Measurements from ENCODE around the gene LANCL1. TPM values are rescaled to one million over a fixed set of nuclear protein-coding genes. Genes with fewer than 3 reads are reported as not detected.

LANCL1 gene
- total RNA-seq, 1 donor from 2014 or later = 33.4 TPM

GRCh38 chr2:210421916-210422315 is 54.6 kb downstream of the LANCL1 start:
- no peaks in the 10 kb centered on the region for H3K36me3 ChIP-seq (ENCODE audit: control insufficient read depth in 3 of 3, insufficient read depth in 3 of 3, low read length in 3 of 3)
- no peak overlapping the region for H3K9ac ChIP-seq (ENCODE audit: low read depth in 1 of 3, low read length in 3 of 3)
- peaks cover 0 to 15% (median 0%) of the 10 kb centered on the region in 3 donors for H3K4me1 ChIP-seq (ENCODE audit: control insufficient read depth in 3 of 3, insufficient read depth in 3 of 3, low read length in 3 of 3)
- no peaks in the 10 kb centered on the region for H3K27me3 ChIP-seq (ENCODE audit: control insufficient read depth in 3 of 3, insufficient read depth in 3 of 3, low read length in 3 of 3)
- peaks cover 0 to 2% (median 0%) of the 10 kb centered on the region in 3 donors for H3K9me3 ChIP-seq (ENCODE audit: control insufficient read depth in 3 of 3, low read length in 3 of 3)
- H3K27ac ChIP-seq (ENCODE audit: low read depth, low read length) = no peak overlapping the region
- H3K4me3 ChIP-seq (ENCODE audit: low read length in 3 of 3) = peak overlapping the region in 1 of 3 donors; percentile 14

- Histone ChIP-seq H3K27ac (ENCODE audit: low read depth, low read length) (no peak overlapping the region), H3K4me1 (ENCODE audit: control insufficient read depth in 3 of 3, insufficient read depth in 3 of 3, low read length in 3 of 3) (peaks cover 0 to 5% (median 0%) of the 10 kb centered on the region in 3 donors), H3K4me3 (ENCODE audit: low read length in 3 of 3) (no peak overlapping the region), H3K9ac (ENCODE audit: low read depth in 1 of 3, low read length in 3 of 3) (no peak overlapping the region), H3K9me3 (ENCODE audit: control insufficient read depth in 3 of 3, low read length in 3 of 3) (no peaks in the 10 kb centered on the region), H3K36me3 (ENCODE audit: control insufficient read depth in 3 of 3, insufficient read depth in 3 of 3, low read length in 3 of 3) (no peaks in the 10 kb centered on the region), H3K27me3 (ENCODE audit: control insufficient read depth in 3 of 3, insufficient read depth in 3 of 3, low read length in 3 of 3) (no peaks in the 10 kb centered on the region)
Measured at GRCh38 chr2:210412660-210413059, 63.9 kb downstream of the LANCL1 start.

- no peaks in the 10 kb centered on the region for H3K36me3 ChIP-seq (ENCODE audit: control insufficient read depth in 3 of 3, insufficient read depth in 3 of 3, low read length in 3 of 3)
- no peak overlapping the region for H3K4me3 ChIP-seq (ENCODE audit: low read length in 3 of 3)
- no peak overlapping the region for H3K27ac ChIP-seq (ENCODE audit: low read depth, low read length)
- no peak overlapping the region for H3K9ac ChIP-seq (ENCODE audit: low read depth in 1 of 3, low read length in 3 of 3)
- H3K27me3 ChIP-seq (ENCODE audit: control insufficient read depth in 3 of 3, insufficient read depth in 3 of 3, low read length in 3 of 3) = no peaks in the 10 kb centered on the region
- no peaks in the 10 kb centered on the region for H3K4me1 ChIP-seq (ENCODE audit: control insufficient read depth in 3 of 3, insufficient read depth in 3 of 3, low read length in 3 of 3)
- no peaks in the 10 kb centered on the region for H3K9me3 ChIP-seq (ENCODE audit: control insufficient read depth in 3 of 3, low read length in 3 of 3)
Measured at GRCh38 chr2:210410542-210410941, 66.0 kb downstream of the LANCL1 start.

GRCh38 chr2:210399440-210400041 is 77.0 kb downstream of the LANCL1 start:
- Histone ChIP-seq H3K27me3 (ENCODE audit: control insufficient read depth in 3 of 3, insufficient read depth in 3 of 3, low read length in 3 of 3) (no peaks in the 10 kb centered on the region), H3K27ac (ENCODE audit: low read depth, low read length) (no peak overlapping the region), H3K4me1 (ENCODE audit: control insufficient read depth in 3 of 3, insufficient read depth in 3 of 3, low read length in 3 of 3) (peaks cover 0 to 9% (median 4%) of the 10 kb centered on the region in 3 donors), H3K9me3 (ENCODE audit: control insufficient read depth in 3 of 3, low read length in 3 of 3) (no peaks in the 10 kb centered on the region), H3K9ac (ENCODE audit: low read depth in 1 of 3, low read length in 3 of 3) (no peak overlapping the region), H3K4me3 (ENCODE audit: low read length in 3 of 3) (no peak overlapping the region), H3K36me3 (ENCODE audit: control insufficient read depth in 3 of 3, insufficient read depth in 3 of 3, low read length in 3 of 3) (no peaks in the 10 kb centered on the region)

GRCh38 chr2:210392469-210392881 is 84.1 kb downstream of the LANCL1 start:
- Histone ChIP-seq H3K27ac (ENCODE audit: low read depth, low read length) (peak overlapping the region; percentile 86), H3K9ac (ENCODE audit: low read depth in 1 of 3, low read length in 3 of 3) (peak overlapping the region; percentile 43 to 71 (median 55)), H3K4me3 (ENCODE audit: low read length in 3 of 3) (peak overlapping the region; percentile 10 to 49 (median 37)), H3K36me3 (ENCODE audit: control insufficient read depth in 3 of 3, insufficient read depth in 3 of 3, low read length in 3 of 3) (no peaks in the 10 kb centered on the region), H3K4me1 (ENCODE audit: control insufficient read depth in 3 of 3, insufficient read depth in 3 of 3, low read length in 3 of 3) (peaks cover 7 to 20% (median 13%) of the 10 kb centered on the region in 3 donors), H3K27me3 (ENCODE audit: control insufficient read depth in 3 of 3, insufficient read depth in 3 of 3, low read length in 3 of 3) (no peaks in the 10 kb centered on the region), H3K9me3 (ENCODE audit: control insufficient read depth in 3 of 3, low read length in 3 of 3) (no peaks in the 10 kb centered on the region)

- H3K36me3 ChIP-seq (ENCODE audit: control insufficient read depth in 3 of 3, insufficient read depth in 3 of 3, low read length in 3 of 3) = no peaks in the 10 kb centered on the region
- no peaks in the 10 kb centered on the region for H3K9me3 ChIP-seq (ENCODE audit: control insufficient read depth in 3 of 3, low read length in 3 of 3)
- no peak overlapping the region for H3K9ac ChIP-seq (ENCODE audit: low read depth in 1 of 3, low read length in 3 of 3)
- peaks cover 7 to 20% (median 15%) of the 10 kb centered on the region in 3 donors for H3K4me1 ChIP-seq (ENCODE audit: control insufficient read depth in 3 of 3, insufficient read depth in 3 of 3, low read length in 3 of 3)
- H3K27ac ChIP-seq (ENCODE audit: low read depth, low read length) = peak overlapping the region; percentile 86
- no peak overlapping the region for H3K4me3 ChIP-seq (ENCODE audit: low read length in 3 of 3)
- no peaks in the 10 kb centered on the region for H3K27me3 ChIP-seq (ENCODE audit: control insufficient read depth in 3 of 3, insufficient read depth in 3 of 3, low read length in 3 of 3)
Measured at GRCh38 chr2:210389856-210390255, 86.7 kb downstream of the LANCL1 start.

GRCh38 chr2:210388148-210388547 is 88.4 kb downstream of the LANCL1 start:
- no peak overlapping the region for H3K27ac ChIP-seq (ENCODE audit: low read depth, low read length)
- H3K36me3 ChIP-seq (ENCODE audit: control insufficient read depth in 3 of 3, insufficient read depth in 3 of 3, low read length in 3 of 3) = no peaks in the 10 kb centered on the region
- no peak overlapping the region for H3K4me3 ChIP-seq (ENCODE audit: low read length in 3 of 3)
- peaks cover 6 to 19% (median 15%) of the 10 kb centered on the region in 3 donors for H3K4me1 ChIP-seq (ENCODE audit: control insufficient read depth in 3 of 3, insufficient read depth in 3 of 3, low read length in 3 of 3)
- no peaks in the 10 kb centered on the region for H3K27me3 ChIP-seq (ENCODE audit: control insufficient read depth in 3 of 3, insufficient read depth in 3 of 3, low read length in 3 of 3)
- no peak overlapping the region for H3K9ac ChIP-seq (ENCODE audit: low read depth in 1 of 3, low read length in 3 of 3)
- no peaks in the 10 kb centered on the region for H3K9me3 ChIP-seq (ENCODE audit: control insufficient read depth in 3 of 3, low read length in 3 of 3)

- Histone ChIP-seq H3K9me3 (ENCODE audit: control insufficient read depth in 3 of 3, low read length in 3 of 3) (no peaks in the 10 kb centered on the region), H3K9ac (ENCODE audit: low read depth in 1 of 3, low read length in 3 of 3) (no peak overlapping the region), H3K4me3 (ENCODE audit: low read length in 3 of 3) (no peak overlapping the region), H3K36me3 (ENCODE audit: control insufficient read depth in 3 of 3, insufficient read depth in 3 of 3, low read length in 3 of 3) (no peaks in the 10 kb centered on the region), H3K27me3 (ENCODE audit: control insufficient read depth in 3 of 3, insufficient read depth in 3 of 3, low read length in 3 of 3) (no peaks in the 10 kb centered on the region), H3K4me1 (ENCODE audit: control insufficient read depth in 3 of 3, insufficient read depth in 3 of 3, low read length in 3 of 3) (peaks cover 2 to 11% (median 9%) of the 10 kb centered on the region in 3 donors), H3K27ac (ENCODE audit: low read depth, low read length) (no peak overlapping the region)
Measured at GRCh38 chr2:210387074-210387473, 89.5 kb downstream of the LANCL1 start.

Other genes starting within 250 kb of the LANCL1 start
- 6,507 TPM for gene MYL1, start 161.6 kb downstream of the LANCL1 start, total RNA-seq
- 3.7 TPM for gene CPS1, start 79.8 kb upstream of the LANCL1 start, total RNA-seq

Data from skeletal muscle tissue (tissue), 4 donors.